NCI-H146 (cell line): ENCODE results near the gene MPV17.
"Not testable (repeated sequence)": the region's sequence is repeated elsewhere in the genome, so short reads cannot be mapped to it uniquely, and the experiment has no call there.

Experiments used
- DNase-seq: peaks from one replicate; lab custom pipeline; 2025; lab: John Stamatoyannopoulos, UW

The MPV17 gene, protein sequence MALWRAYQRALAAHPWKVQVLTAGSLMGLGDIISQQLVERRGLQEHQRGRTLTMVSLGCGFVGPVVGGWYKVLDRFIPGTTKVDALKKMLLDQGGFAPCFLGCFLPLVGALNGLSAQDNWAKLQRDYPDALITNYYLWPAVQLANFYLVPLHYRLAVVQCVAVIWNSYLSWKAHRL

DNA sequence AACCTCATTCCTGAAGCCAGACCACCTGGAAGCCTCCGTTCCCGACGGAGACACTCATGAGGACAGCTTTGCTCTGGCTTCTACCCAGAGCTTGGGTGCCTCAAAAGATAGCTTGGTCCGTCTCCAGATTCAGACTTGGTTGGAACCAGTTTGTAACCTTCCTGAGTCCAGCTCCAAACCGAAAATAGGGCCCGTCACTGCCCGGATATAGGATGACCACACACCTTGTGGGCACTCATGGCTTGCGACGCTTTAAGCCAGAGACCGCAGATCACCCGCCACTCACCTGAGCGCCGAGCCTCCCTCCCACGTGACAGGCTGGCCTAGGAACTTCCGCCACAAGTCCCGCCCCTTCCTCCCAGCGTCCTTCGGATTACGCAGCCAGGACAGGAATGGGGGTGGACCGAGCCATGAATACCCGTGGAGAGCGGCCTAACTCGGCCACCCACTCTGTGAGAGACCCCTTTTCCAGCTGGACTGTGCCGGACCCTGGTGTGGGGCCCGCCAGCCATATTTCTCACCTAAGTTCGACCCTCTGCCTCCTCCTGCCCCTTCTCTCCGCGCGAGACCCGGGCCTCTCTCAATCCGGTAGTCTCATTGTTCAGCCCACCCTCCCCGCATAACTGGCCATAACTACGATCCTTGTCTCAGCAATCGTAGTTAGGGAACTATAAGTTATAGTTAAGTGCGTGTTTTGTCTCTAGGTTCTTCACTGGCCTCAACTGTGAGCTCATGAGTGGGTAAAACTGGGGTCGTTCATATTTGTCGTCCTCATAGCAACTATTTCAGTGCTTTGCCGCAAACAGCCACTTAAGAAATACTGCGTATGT is at the start of gene MPV17:
Gene MPV17 (minus strand): TSS at position 332 of the 830 bp plus-strand sequence. CDS start 580 bp downstream, outside the sequence.
- peak; percentile 92 for DNase-seq

DNA sequence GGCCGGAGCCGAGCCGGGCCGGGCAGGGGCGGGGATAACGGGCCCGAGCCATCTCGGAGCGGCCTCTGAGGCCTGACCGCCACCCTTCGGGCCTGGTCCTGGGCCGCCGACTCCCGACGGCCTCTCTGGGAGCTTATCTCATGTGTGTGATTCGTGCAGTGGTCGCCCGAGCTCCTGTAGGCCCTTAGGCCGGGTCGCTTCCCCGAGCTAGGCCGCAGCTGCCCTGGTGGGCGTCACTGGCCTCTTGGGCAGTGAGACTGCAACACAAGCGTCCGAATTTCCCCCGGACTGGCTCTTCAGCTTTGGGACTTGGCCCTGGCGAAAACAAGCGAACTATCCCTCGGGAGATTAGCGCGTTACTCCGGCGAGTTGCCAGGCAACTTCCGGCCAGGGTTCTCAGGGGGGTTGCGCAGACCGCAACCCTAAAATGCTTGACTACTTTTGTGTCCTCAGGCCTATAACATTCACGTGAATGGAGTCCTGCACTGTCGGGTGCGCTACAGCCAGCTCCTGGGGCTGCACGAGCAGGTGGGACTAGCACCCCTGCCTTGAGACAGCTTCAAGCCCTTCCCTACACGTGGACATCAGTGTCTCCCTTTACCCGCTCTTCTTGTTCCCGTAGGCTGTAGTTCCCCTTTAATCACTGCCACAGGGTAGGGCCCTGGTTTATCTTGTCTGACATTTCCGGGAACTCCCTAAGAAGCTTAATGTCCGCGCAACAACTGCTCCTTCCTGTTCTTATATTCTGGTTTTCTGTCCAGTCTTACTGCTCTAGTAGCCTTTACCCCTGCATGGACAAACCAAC is 48.1 kb upstream of the MPV17 start:
- DNase-seq = peak; percentile 69

DNA sequence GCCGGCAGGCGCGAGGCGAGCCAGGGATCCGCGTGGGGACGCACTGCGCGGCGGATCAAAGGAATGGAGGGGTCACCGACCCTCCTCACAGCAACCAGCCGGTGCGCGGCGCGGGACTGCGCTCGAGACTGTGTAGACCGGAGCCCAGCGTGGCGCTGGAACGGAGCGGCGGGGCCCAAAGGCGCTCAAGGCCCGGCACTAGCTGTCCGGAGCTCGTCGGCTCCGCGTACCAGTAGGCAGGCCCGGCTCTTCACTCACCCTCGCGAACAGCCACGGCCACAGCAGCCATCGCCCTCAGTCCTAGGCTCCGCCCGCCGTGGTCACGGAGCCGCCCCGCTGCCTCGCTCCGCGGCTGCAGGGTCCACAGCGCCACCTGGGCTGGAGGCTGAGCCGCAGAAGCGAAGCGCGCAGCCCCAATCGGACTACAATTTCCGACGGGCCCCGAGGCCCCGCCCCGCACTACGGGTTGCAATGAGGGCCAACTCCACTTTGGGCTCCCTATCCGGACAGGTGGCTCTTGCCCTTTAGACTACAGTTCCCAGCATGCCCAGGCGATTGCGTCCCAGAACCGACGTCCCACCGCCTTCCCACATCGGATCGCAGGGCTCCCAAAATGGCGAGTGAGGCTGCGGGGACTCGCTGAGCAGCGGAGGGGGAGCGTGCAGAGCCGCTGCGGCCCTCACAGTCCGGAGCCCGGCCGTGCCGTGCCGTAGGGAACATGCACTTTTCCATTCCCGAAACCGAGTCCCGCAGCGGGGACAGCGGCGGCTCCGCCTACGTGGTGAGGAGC is 47.3 kb upstream of the MPV17 start, which contains the start of the genes EIF2B4 and SNX17:
Gene EIF2B4 (minus strand): TSS at position 313 of the 790 bp plus-strand sequence. CDS start 24 bp downstream, at position 289.
Gene SNX17 (plus strand): TSS at position 591 of the 790 bp plus-strand sequence. CDS start 128 bp downstream, at position 719.
- peak; percentile 98 for DNase-seq

DNA sequence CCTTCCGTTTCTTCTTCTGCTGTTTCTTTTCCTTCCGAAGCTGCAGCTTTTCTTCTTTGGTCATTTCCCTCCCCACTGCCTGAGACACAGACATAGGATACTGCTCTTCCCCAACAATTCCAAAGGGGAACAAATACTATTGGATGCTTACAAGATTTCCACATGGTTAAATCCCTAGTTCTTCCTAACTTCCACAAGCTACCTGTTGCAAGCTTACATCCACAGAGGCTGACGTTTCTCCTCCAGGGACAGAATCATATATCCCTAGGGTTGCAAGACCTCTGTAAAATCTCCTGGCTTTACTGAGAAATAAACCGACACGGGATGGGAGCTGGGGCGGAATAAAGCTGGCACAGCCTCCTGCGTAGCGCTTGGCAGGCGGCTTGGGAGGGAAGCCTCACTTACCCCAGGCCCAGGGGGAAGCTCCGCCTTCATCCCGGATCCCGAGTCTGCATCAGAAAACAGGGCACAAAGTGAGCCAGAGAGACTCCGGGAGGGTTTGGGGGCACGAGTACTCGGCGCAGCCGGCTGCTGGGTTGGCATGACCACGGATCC is 46.7 kb upstream of the MPV17 start:
- DNase-seq = peak; percentile 61

- DNase-seq = no peak
Measured at GRCh38 chr2:27363933-27364332, 41.0 kb upstream of the MPV17 start.

DNA sequence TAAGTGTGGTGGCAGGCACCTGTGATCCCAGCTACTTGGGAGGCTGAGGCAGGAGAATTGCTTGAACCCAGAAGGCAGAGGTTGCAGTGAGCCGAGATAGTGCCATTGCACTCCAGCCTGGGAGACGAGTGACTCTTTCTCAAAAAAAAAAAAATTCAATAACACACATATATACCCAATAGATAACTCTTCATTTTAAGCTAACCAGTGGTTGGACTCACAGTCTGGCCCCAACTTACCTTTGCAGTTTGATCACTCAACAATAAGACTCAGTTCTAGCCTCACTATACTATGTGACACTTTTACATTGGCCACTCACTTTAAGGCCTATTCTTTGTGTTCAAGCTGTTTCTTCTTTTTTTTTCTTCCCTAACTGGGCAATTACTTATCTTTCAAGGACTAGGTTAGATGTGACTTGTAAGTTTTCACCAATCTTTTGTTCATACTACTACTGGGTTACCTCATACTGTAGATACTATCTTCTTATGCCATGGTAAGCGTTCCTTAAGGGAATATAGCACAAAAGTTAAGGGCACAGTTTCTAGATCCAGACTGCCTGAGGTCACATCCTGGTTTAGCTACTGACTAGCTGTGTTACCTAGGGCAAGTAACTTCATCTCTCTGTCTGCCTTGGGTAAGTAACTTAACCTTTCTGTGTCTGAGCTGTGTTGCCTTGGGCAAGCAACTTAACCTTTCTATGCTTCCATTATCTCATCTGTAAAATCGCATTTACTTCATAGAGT is 40.0 kb upstream of the MPV17 start:
- no peak for DNase-seq

- peak; percentile 99 for DNase-seq
Measured at GRCh38 chr2:27356382-27357181, 33.7 kb upstream of the MPV17 start, which contains the start of gene GTF3C2. GTF3C2 (minus strand) TSS chr2:27356764; CDS start chr2:27343554, 13,210 bp downstream.

DNA sequence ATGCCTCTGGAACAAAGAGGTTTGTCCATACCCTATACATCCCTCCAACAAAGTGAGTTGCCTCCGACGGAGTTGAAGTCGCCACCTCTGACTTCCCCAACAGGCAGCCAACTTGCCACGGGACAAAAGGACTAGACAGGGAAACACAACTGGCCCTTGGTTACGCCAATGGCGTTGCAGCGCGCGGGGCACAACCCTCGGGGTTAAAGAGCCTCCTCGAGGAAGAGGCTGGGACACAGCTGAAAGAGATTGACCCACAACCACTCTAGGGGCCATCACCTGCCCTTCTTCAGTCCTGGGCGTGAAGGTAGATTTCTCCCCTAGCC is 33.1 kb upstream of the MPV17 start:
- DNase-seq = peak; percentile 75

DNA sequence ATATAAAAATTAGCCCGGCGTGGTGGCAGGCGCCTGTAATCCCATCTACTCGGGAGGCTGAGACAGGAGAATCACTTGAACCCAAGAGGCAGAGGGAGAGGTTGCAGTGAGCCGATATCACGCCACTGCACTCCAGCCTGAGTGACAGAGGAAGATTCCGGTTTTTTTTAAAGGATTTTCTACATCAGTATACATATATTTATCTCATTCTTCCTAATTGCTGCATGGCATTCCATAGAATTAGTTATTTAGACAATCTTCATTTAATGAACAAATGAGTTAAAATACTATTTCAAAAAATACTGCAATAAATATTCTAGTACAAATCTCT is 31.7 kb upstream of the MPV17 start:
- no peak for DNase-seq

DNA sequence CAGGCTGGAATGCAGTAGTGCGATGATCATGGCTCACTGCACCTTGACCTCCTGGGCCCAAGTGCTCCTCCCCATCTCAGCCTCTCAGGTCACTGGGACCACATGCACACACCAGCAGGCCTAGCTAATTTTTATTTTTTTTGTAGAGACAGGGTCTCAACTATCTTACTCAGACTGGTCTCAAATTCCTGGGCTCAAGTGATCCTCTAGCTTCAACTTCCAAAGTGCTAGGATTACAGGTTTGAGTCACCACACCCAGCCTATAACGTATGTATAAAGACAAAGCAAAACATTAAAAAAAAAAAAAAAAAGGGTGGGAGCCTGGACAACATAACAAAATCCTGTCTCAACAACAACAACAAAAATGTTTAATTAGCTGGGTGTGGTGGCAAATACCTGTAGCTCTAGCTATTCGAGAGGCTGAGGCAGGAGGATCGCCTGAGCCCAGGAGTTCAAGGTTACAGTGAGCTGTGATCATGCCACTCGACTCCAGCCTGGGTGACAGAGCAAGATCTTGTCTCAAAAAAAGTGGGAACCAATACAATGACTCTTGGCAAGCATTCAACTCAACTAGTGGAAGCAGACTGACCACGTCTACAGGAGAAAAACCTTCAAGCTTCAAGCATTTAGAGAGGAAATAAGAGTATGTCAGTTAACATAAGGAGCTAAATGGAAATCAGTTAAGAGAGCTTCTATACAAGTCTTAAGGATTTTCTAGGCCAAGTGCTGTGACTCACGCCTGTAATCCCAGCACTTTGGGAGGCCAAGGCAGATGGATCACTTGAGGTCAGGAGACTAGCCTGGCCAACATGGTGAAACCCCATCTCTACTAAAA is 31.1 kb upstream of the MPV17 start:
- DNase-seq = no peak

DNA sequence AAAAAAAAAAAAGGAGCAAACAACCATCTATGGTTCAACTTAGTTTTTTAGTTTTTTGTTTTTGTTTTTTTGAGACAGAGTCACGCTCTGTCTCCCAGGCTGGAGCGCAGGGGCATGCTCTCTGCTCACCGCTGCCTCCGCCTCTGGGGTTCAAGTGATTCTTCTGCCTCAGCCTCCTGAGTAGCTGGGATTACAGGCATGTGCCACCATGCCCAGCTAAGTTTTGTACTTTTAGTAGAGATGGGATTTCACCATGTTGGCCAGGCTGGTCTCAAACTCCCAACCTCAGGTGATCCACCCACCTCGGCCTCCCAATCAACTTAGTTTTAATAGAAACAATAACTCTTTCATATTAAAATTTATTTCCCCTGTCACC is 30.5 kb upstream of the MPV17 start:
- DNase-seq = not testable (repeated sequence)

GRCh38 chr2:27351802-27352598 is 29.1 kb upstream of the MPV17 start:
- no peak for DNase-seq

DNA sequence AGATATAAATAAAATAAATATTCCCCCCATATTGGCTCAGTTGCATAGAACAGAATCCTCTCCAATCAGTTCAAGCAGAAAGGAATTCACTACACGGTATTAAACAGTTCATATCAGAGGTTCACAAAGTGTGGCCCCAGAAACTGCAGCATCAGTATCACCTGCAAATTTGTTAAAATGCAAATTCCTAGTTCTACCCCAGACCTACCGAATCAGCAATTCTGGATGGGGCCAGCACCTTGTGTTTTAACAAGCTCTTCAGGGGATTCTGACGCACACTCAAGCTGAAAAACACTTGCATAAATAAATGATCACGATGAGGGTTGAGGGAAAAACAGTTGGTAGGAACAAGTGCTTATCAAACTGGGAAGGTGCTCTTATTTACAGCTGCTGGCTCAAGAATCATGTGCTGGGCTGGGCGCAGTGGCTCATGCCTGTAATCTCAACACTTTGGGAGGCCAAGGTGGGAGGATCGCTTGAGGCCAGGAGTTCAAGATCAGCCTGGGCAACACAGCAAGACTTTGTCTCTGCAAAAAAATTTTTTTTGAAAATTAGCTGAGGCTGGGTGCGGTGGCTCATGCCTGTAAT is 27.3 kb upstream of the MPV17 start:
- no peak for DNase-seq

- no peak for DNase-seq
Measured at GRCh38 chr2:27347641-27348040, 24.7 kb upstream of the MPV17 start.

DNA sequence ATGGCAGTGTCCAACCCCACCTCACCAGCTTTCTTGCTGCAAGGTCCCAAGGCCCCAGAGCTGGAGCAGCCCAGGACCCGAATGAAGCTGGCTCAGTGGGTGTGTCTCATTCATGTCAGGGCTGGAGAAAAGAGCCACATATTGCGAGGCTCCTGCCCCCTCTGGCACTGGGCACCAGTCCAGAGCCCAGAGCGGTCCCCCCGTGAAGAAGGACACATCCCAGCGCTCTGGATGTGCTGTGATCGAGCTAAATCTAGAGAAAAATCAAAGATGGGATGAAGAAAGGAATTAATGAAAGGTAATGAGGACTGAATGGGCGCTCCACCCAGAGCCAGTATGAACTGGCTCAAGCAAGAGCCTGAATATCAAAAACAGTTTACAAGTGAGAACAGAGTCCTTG is 13.3 kb upstream of the MPV17 start:
- no peak for DNase-seq

DNA sequence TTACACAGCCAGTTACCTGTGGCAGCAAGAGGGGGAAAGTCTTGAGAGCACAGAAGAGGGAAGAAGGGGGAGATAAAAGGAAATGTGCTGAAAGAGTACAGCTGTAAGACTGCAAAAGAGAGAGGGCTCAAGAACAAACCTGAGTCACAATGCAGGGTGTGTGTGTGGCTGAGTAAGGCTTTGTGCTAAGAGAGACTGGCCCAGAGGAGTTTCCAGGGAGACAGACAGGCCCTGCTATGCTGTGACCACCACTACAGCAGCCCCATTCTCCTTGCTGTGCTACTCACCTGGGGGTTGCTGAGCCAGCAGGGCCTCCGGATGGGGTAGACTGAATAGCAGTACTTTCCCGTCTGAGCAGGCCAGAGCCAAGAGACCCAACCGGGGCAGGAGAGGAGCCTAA is 12.4 kb upstream of the MPV17 start:
- no peak for DNase-seq

DNA sequence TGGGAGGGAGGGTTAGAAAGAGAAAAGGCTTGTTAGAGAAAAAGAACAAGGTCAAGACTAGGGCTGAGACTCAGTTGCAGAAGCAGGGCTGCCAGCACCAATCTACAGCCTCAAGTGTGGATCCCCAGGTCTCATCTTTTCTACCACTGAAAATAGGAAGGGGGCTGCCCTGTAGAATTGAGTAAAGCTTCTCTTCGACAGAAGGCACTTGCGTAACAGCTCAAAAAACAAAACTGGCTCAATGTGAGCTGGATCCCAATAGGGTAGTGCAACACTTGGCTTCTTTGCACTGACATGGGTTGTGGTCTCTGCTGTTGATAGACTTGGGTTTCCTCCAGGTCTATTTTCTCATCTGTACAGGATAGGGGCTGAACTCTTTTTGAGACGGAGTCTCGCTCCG is 1.8 kb upstream of the MPV17 start:
- no peak for DNase-seq
